ENCODE measurements around the gene LIMS2.

The LIMS2 gene

GRCh38 chr2:127589358-127589757 is 86.0 kb downstream of the LIMS2 start (continued):
- TF ChIP-seq BACH2 (CRISPR knock-in tag; IDR thresholded peaks at IDR 0.05; ENCODE audit: borderline replicate concordance) (no peak), PATZ1 (CRISPR knock-in tag; IDR thresholded peaks at IDR 0.05; ENCODE audit: borderline replicate concordance) (no peak)
